Astrocyte of the spinal cord (primary cell): ENCODE data around the gene SHISAL1.

ENCODE experiments used
- DNase-seq: peaks from one replicate; pipeline ENCODE4 v3.0.0; 2011; ENCODE audit warnings: low read depth, low spot score
- H3K4me3 ChIP-seq: 2 replicates; pipeline ENCODE4 v1.5.1; 2011; ENCODE audit warnings: low read depth, mild to moderate bottlenecking, low read length, moderate library complexity
- CTCF ChIP-seq: IDR thresholded peaks from 2 replicates; pipeline ENCODE4 v1.5.1; 2012; ENCODE audit warnings: low read depth, mild to moderate bottlenecking, low read length, inconsistent platforms
- in situ Hi-C: cut with HindIII; loops from 2 replicates; pipeline ENCODE4 v1.10.0; 2017; ENCODE audit warnings: low sequenced_read_pairs

Gene SHISAL1

GRCh38 chr22:44207981-44208317 is 104.8 kb downstream of the SHISAL1 start:
- no peak for TF ChIP-seq CTCF
- in situ Hi-C loops, result no loop called here
- DNase-seq, result no peak
- no peak overlapping the region for H3K4me3 ChIP-seq

- no peak for TF ChIP-seq CTCF
- in situ Hi-C loops, result no loop called here
- no peak overlapping the region for H3K4me3 ChIP-seq
- no peak for DNase-seq
These were observed 105.4 kb downstream of the SHISAL1 start for GRCh38 chr22:44207173-44207980.

GRCh38 chr22:44206696-44207095 is 106.1 kb downstream of the SHISAL1 start:
- DNase-seq, result no peak
- no peak overlapping the region for H3K4me3 ChIP-seq
- in situ Hi-C loops, result no loop called here
- no peak for TF ChIP-seq CTCF

- H3K4me3 ChIP-seq, result no peak overlapping the region
- TF ChIP-seq CTCF, result no peak
- DNase-seq, result no peak
- in situ Hi-C loops, result no loop called here
These were observed 106.5 kb downstream of the SHISAL1 start for GRCh38 chr22:44206330-44206645.

- no peak for TF ChIP-seq CTCF
- in situ Hi-C loops, result no loop called here
- no peak for DNase-seq
- no peak overlapping the region for H3K4me3 ChIP-seq
These were observed 107.0 kb downstream of the SHISAL1 start for GRCh38 chr22:44205516-44206329.

- DNase-seq, result no peak
- H3K4me3 ChIP-seq, result no peak overlapping the region
- in situ Hi-C loops, result no loop called here
- TF ChIP-seq CTCF, result no peak
These were observed 107.8 kb downstream of the SHISAL1 start for GRCh38 chr22:44204739-44205515.
